BLaER1 treated with 17β-estradiol and CSF1 and Interleukin-3, amounts not matched to agents 10 nM and 100 nM (cell line): ENCODE data around the gene GEMIN2.
"Not testable (repeated sequence)": the region's sequence is repeated elsewhere in the genome, so short reads cannot be mapped to it uniquely, and the experiment has no call there.

Source experiments
- H3K27ac ChIP-seq, 11 experiments: shearing (Covaris generic); formaldehyde crosslinking; 2 replicates each; pipeline ENCODE4 v1.8.1; 2022
- H3K27me3 ChIP-seq, 11 experiments: shearing (Covaris generic); formaldehyde crosslinking; 2 replicates each; pipeline ENCODE4 v1.8.1; 2022
- H3K36me3 ChIP-seq, 11 experiments: shearing (Covaris generic); formaldehyde crosslinking; 2 replicates each; pipeline ENCODE4 v1.8.1; 2022
- H3K4me1 ChIP-seq, 10 experiments: shearing (Covaris generic); formaldehyde crosslinking; 2 replicates each; pipeline ENCODE4 v1.8.1; 2022
- H3K4me2 ChIP-seq, 11 experiments: shearing (Covaris generic); formaldehyde crosslinking; 2 replicates each; pipeline ENCODE4 v1.8.1; 2022
- H3K4me3 ChIP-seq, 10 experiments: shearing (Covaris generic); formaldehyde crosslinking; 2 replicates each; pipeline ENCODE4 v1.8.1; 2022
- H3K9ac ChIP-seq, 11 experiments: shearing (Covaris generic); formaldehyde crosslinking; 2 replicates each; pipeline ENCODE4 v1.8.1; 2022
- H3K9me3 ChIP-seq, 11 experiments: shearing (Covaris generic); formaldehyde crosslinking; replicated peaks in 1 of 11; 2 replicates each; pipeline ENCODE4 v1.8.1; 2022
- H4K20me1 ChIP-seq, 11 experiments: shearing (Covaris generic); formaldehyde crosslinking; 2 replicates each; pipeline ENCODE4 v1.8.1; 2022
- Cebpa-rat ChIP-seq, 11 experiments: shearing (Covaris generic); IDR thresholded peaks; 2 replicates each; pipeline ENCODE4 v1.8.1; 2022

Gene GEMIN2

DNA sequence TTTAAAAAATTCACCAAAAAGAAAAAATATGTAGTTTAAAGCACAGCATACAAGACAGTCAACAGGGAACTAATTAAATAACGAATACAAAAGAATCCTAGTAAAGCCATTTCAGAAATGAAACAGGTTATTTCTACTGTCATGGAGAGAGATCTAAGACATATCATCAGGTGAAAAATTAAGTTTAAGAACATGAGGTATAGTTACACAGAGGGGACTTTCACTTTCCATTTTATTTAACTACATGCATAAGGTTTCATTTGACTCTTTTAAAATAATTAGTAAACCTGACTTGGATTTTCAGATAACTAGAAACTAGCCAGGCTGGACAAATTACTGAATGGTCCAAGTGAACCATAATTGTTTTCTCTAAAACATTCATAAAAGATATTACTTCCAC, 22.4 kb upstream of the GEMIN2 start:
- H3K9me3 ChIP-seq = no peaks in the 10 kb centered on the region
- no peak overlapping the region for H3K27ac ChIP-seq
- no peaks in the 10 kb centered on the region for H3K4me1 ChIP-seq
- H3K36me3 ChIP-seq = peaks cover 77 to 96% (median 86%) of the 10 kb centered on the region in 11 experiments
- no peak overlapping the region for H3K4me2 ChIP-seq
- no peak for TF ChIP-seq Cebpa-rat (IDR thresholded peaks at IDR 0.05)
- no peak overlapping the region for H3K9ac ChIP-seq
- H3K4me3 ChIP-seq = no peak overlapping the region
- no peaks in the 10 kb centered on the region for H3K27me3 ChIP-seq
- peaks cover 0 to 8% (median 0%) of the 10 kb centered on the region in 11 experiments; a peak in 4 of 22 replicates for H4K20me1 ChIP-seq

DNA sequence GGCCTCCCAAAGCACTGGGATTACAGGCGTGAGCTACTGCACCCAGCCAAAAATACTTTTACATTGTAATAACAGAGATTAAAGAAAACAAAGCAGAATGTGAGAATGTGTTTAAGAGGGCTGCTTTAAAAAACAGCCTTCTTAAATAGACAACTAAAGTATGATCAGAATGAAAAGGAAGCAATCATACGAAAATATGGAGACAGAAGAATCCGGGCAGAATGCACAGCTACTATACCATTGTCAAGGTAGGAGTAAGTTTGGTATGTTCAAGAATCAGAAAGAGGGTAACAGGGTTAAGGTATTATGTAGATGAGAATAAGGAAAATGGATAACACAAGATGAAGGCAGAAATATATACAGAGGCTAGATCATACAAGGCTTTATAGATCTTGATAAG, 19.6 kb upstream of the GEMIN2 start:
- Histone ChIP-seq H3K36me3 (peaks cover 63 to 74% (median 66%) of the 10 kb centered on the region in 11 experiments), H3K4me1 (peaks cover 0 to 17% (median 6%) of the 10 kb centered on the region in 10 experiments; a peak in 10 of 20 replicates), H3K4me3 (no peak overlapping the region), H3K27ac (no peak overlapping the region), H3K27me3 (no peaks in the 10 kb centered on the region), H3K9me3 (no peaks in the 10 kb centered on the region), H4K20me1 (peaks cover 0 to 32% (median 8%) of the 10 kb centered on the region in 11 experiments; a peak in 8 of 22 replicates), H3K9ac (no peak overlapping the region), H3K4me2 (no peak overlapping the region)
- TF ChIP-seq Cebpa-rat (IDR thresholded peaks at IDR 0.05) = no peak

DNA sequence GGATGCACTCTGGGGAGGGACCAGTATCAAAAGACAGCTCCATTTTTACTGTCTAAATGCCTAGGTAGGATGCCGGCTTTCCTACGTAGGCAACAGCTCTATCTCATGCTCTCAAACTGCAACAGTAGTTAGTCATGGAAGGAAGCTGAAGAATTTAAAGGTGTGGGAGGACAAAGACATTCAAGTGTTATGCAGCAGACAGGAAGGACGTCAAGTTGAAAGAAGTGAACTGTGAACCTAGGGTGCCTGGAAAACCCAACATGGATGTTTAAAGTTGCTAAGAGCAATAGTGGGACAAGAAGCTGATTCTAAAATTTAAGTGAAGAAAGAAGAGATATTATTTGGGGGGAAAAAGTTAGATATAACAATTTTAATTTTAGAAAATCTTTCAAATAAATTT, 17.0 kb upstream of the GEMIN2 start:
- no peak for TF ChIP-seq Cebpa-rat (IDR thresholded peaks at IDR 0.05)
- H3K4me2 ChIP-seq = no peak overlapping the region
- peaks cover 0 to 38% (median 8%) of the 10 kb centered on the region in 11 experiments; a peak in 8 of 22 replicates for H4K20me1 ChIP-seq
- H3K9me3 ChIP-seq = no peaks in the 10 kb centered on the region
- no peak overlapping the region for H3K27ac ChIP-seq
- no peaks in the 10 kb centered on the region for H3K27me3 ChIP-seq
- H3K4me3 ChIP-seq = no peak overlapping the region
- no peak overlapping the region for H3K9ac ChIP-seq
- H3K4me1 ChIP-seq = peaks cover 5 to 36% (median 11%) of the 10 kb centered on the region in 10 experiments; a peak in 18 of 20 replicates
- peaks cover 37 to 47% (median 39%) of the 10 kb centered on the region in 11 experiments for H3K36me3 ChIP-seq

DNA sequence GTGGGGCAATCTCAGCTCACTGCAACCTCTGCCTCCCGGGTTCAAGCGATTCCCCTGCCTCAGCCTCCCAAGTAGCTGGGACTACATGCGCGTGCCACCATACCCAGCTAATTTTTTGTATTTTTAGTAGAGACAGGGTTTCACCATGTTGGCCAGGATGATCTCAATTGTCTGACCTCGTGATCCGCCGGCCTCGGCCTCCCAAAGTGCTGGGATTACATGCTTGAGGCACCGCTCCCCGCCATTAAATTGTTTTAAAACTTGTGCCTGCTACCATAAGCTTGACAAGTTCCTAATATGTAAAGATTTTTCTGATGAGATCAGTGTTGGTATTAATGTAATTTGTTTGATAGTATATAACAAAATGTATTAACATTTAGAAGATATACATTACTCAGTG, 14.9 kb upstream of the GEMIN2 start:
- H3K27ac ChIP-seq, H3K9ac ChIP-seq, H3K27me3 ChIP-seq, H3K4me2 ChIP-seq, H3K9me3 ChIP-seq, H3K4me3 ChIP-seq: not testable (repeated sequence)
- Histone ChIP-seq H3K4me1 (peaks cover 12 to 42% (median 20%) of the 10 kb centered on the region in 10 experiments), H4K20me1 (peaks cover 0 to 38% (median 8%) of the 10 kb centered on the region in 11 experiments; a peak in 8 of 22 replicates), H3K36me3 (peaks cover 19 to 29% (median 21%) of the 10 kb centered on the region in 11 experiments)

DNA sequence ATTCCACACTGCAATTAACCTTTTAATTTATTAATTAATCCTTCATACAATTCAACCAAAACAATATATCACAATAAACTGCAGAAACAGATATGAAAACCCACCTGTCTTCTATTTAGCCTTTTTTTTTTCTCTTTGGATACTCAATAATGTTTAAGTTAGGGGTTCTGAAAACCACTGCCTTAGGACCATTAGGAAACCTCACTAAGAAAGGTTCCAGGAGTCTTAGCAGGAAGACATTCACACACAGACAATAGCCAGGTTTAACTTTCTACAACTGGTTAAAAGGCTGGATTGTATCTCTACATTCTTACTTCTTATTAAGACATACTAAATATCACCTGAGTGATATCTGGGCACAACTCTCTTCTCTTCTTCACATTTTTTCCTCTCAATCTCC, 14.4 kb upstream of the GEMIN2 start:
- Histone ChIP-seq H3K27me3 (no peaks in the 10 kb centered on the region), H3K4me1 (peaks cover 18 to 47% (median 26%) of the 10 kb centered on the region in 10 experiments), H4K20me1 (peaks cover 0 to 38% (median 8%) of the 10 kb centered on the region in 11 experiments; a peak in 8 of 22 replicates), H3K9ac (no peak overlapping the region), H3K9me3 (no peaks in the 10 kb centered on the region), H3K36me3 (peaks cover 15 to 25% (median 17%) of the 10 kb centered on the region in 11 experiments), H3K4me2 (peak overlapping the region in 2 of 11 experiments; percentile 6 to 7; a peak in 1 of 22 replicates), H3K27ac (no peak overlapping the region), H3K4me3 (no peak overlapping the region)
- no peak for TF ChIP-seq Cebpa-rat (IDR thresholded peaks at IDR 0.05)

DNA sequence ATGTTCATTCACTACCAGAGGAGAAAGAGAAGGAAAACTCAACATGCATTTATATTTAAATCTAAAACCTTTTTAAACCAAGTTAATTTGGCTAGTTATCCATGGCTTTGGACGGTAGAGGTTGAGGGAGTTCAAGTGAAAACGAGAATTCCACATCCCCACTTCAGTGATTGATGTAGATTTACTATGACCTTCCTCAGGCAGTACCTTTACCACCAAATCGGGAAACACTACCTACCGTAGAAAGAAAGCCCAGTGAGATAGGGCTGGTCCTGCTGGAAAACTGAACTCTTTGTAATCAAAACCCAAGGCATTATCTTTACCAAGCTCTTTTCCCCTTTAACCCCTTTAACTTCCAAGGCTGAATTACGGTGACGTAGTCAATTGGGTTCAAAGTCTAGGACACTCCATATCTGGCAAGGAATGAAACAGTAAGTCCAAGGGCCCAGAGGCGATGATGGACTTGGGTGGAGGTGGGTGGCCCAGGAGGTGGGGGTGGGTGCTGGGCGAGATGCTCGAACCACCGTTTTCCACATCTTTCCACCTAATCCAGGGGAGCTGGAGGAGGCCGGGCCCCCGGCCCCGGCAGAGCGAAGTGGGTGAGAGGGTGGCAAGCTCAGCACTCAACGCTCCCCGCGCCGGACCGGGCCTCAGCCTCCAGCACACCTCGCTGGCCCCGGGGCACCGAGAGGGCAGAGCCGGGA, 11.7 kb upstream of the GEMIN2 start:
- Histone ChIP-seq H3K4me1 (peaks cover 20 to 47% (median 27%) of the 10 kb centered on the region in 10 experiments), H3K9ac (peak overlapping the region; percentile 92 to 95 (median 93)), H3K36me3 (no peaks in the 10 kb centered on the region), H3K4me2 (peak overlapping the region; percentile 69 to 93 (median 86)), H3K27ac (peak overlapping the region; percentile 86 to 94 (median 93)), H4K20me1 (peaks cover 0 to 24% (median 4%) of the 10 kb centered on the region in 11 experiments; a peak in 8 of 22 replicates), H3K9me3 (no peaks in the 10 kb centered on the region), H3K4me3 (peak overlapping the region; percentile 83 to 96 (median 90)), H3K27me3 (no peaks in the 10 kb centered on the region)
- no peak for TF ChIP-seq Cebpa-rat (IDR thresholded peaks at IDR 0.05)

DNA sequence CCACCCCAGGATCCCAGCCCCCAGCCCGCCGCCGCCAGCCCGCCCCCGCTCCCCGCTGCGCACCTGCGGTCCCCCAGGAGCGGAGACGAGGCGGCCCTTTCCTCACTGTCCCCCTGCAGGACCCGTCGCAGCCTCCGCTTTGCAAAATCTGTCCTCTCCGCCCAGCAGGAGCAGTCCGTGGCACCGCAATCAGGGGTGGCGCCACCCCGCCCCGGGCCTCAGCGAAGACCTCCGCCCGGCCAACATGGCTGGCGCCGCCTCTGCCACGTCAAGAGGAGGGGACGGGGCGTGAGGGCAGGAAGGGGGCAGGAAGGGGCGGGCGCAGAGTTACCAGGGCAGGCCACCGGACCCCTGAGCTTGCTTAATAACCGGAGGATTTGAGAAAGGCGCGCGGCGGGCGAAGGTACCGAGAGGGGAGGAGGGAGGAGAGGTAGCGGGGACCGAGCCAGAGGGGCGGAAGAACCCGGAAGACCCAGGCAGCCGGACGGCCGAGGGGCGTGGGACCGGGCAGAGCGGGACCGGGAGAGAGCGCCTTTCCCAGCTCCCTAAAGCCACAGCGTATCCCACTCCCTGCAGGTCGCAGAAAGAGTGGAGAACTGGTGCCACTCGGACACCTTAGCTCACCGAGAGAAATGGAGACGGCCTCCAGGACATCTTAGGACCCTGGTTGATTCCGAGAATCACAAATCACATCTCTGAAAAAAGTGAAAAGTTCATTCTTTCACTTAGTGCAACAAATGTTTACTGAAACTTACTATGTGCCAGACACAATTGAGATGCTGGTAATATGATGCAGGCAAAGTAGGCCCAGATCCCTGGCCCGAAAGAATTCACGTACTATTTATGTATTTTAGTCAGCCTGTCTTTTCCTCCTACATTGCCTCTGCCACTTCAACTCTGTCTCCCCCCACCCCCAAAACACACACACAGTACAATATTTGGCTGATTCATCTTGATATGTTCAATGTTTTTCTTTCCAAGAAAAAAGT, 10.9 kb upstream of the GEMIN2 start, which contains the start of gene SEC23A:
Gene SEC23A, minus strand, starts transcription at position 267 of the 989 bp plus-strand sequence. CDS start 7,117 bp downstream, outside the sequence.
- Histone ChIP-seq H3K4me3 (peak within 1 kb of the TSS; percentile 83 to 96 (median 90)), H3K9me3 (no peaks in the 10 kb centered on the region), H4K20me1 (peaks cover 0 to 15% (median 0%) of the 10 kb centered on the region in 11 experiments; a peak in 8 of 22 replicates), H3K27ac (peak within 1 kb of the TSS; percentile 86 to 94 (median 93)), H3K4me1 (peaks cover 19 to 38% (median 24%) of the 10 kb centered on the region in 10 experiments), H3K9ac (peak within 1 kb of the TSS; percentile 92 to 95 (median 93)), H3K4me2 (peak within 1 kb of the TSS; percentile 76 to 95 (median 87)), H3K27me3 (no peaks in the 10 kb centered on the region), H3K36me3 (no peaks in the 10 kb centered on the region)
- peak in 5 of 11 experiments; percentile 15 to 59 (median 20); a peak in 5 of 22 replicates for TF ChIP-seq Cebpa-rat (IDR thresholded peaks at IDR 0.05)

DNA sequence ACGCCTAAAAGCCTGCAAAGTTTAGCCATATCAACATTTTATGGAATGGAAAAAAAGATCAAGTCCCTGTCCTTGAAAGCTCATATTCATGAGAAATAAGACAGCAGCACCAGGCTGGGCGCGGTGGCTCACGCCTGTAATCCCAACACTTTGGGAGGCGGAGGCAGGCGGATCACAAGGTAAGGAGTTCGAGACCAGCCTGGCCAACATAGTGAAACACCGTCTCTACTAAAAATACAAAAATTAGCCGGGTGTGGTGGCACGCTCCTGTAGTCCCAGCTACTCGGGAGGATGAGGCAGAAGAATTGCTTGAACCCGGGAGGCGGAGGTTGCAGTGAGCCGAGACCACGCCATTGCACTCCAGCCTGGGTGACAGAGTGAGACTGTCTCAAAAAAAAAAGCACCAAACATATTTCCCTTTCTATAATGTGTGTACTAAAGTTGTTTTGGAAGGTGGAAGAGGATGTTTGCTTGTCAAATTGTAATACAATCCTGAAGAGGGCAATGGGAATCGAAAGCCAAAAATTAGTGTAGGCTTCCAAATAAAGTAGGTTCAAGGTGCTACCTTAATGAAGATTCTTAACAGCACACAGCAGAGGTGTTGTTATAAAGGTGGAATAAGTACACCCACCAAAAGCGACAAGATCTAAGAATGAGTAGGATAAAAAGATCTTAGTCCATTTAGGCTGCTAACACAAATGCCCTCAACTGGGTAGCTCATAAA, 9.9 kb upstream of the GEMIN2 start:
- H3K4me1 ChIP-seq = peaks cover 19 to 38% (median 24%) of the 10 kb centered on the region in 10 experiments
- peak overlapping the region; percentile 83 to 96 (median 90) for H3K4me3 ChIP-seq
- H3K27ac ChIP-seq = peak overlapping the region; percentile 86 to 94 (median 93); a peak in 20 of 22 replicates
- not testable (repeated sequence) for H3K36me3 ChIP-seq, H4K20me1 ChIP-seq, H3K9me3 ChIP-seq, H3K27me3 ChIP-seq
- H3K9ac ChIP-seq = peak overlapping the region; percentile 92 to 95 (median 93)
- peak overlapping the region; percentile 76 to 95 (median 87) for H3K4me2 ChIP-seq
